ENCODE results near the gene CRHR1.

CRHR1 gene

DNA sequence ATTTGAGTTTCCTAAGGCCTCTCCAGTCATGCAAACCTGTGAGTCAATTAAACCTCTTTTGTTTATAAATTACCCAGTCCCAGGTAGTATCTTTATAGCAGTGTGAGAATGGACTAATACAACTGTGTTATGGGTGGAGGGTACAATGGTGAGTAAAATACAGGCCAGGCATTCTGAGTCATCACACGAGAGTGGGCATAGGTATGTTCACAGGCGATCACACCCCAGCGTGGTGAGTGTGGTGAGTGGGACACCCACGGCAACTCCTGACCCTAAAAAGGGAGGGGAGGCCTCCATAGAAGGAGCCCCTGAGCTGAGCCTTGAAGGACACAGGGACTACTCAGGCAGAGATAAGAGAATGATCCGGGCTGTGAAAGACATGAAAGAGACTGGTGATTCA is 87.6 kb downstream of the CRHR1 start:
- DNase-seq, result no peak

GRCh38 chr17:45873728-45874127 is 89.6 kb downstream of the CRHR1 start:
- DNase-seq, result peak; percentile 76

DNA sequence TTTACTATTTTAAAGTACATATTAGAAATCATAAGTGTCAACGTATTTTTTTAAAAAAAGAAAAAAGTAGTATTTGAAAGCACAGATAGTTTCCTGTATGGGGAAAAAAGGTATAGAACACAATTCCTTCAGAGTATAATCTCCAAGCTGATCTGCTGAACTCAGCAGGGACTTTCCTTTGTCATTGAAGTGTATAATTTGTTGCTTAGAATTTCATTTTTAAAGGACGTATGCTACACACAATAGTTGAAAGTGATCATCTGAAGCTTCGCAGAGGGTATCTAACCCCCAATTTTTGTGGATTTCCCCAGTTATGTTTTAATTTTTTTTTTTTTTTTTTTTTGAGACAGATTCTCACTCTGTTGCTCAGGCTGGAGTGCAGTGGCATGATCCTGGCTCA is 90.0 kb downstream of the CRHR1 start:
- DNase-seq, result no peak

DNA sequence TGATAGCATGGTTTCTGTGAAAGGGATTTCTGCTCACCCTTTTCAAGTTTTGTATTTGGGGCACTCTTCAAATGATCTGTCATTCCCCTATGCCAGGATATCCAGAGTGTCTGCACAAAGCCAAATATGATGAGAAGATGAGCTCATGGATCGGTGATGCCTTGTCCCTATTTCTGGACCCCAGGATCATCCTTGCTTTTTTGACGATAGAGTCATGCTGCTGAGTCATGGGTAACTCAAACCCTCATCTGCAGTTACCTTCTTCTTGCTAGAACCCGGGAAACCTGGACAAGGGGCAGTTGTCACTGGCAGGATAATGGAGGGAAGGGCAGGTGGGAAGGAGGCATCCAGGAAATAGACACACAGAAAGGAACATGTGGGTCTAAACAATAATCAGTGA is 92.4 kb downstream of the CRHR1 start:
- DNase-seq, result peak; percentile 24

- no peak for DNase-seq
Observed at GRCh38 chr17:45877467-45877866, 93.3 kb downstream of the CRHR1 start.

DNA sequence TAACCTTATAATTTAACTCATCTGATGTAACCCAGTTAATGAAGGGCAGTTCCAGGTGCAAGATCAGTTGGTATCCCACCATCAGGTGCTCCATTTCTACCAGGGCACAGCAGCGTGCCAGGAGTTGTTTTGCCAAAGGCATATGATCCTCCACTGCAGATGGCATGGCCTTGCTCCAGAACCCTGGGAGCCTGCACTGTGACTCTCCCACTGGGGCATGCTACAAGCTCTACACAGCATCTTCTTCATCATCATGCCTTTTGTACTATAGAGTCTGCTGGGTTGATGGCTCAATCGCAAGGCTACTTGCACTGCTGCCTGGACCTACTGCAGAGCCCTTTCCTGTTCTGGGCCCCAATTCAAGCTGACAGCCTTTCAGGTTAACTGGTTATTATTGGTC is 98.9 kb downstream of the CRHR1 start:
- DNase-seq, result peak; percentile 69
